CMK (cell line): ENCODE data around the gene PEX13.
"Not testable (repeated sequence)": the region's sequence is repeated elsewhere in the genome, so short reads cannot be mapped to it uniquely, and the experiment has no call there.

Experiments used
- DNase-seq: peaks from one replicate; pipeline ENCODE4 v3.0.0-alpha.2; 2010; ENCODE audit warnings: low read depth

Gene PEX13

GRCh38 chr2:61017556-61018317 lies at the start of gene PEX13, which contains the start of gene PUS10:
Gene PEX13, plus strand, starts transcription at chr2:61017720. Its CDS starts 40 bp downstream, at chr2:61017760.
Gene PUS10, minus strand, starts transcription at chr2:61018255. Its CDS starts 6,365 bp downstream, at chr2:61011890.
- DNase-seq, result peak; percentile 37

GRCh38 chr2:60972889-60973656 lies 44.4 kb upstream of the PEX13 start:
- no peak for DNase-seq

DNA sequence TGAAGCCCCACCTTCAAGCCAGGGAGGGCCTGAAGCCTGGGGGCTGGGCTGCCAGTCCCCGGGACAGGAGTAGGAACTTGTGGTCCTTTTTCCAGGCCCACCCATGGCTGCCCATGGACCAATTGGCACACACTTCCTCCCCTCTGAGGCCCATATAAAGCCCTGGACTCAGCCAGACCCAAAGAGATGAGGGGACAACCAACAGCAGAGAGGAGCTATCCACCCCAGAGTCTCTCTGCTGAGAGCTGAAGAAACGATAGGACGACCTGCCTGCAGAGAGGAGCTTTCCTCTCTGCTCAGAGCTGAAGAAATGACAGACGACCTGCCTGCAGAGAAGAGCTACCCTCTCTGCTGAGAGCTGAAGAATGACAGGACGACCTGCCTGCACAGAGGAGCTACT lies 43.8 kb upstream of the PEX13 start:
- DNase-seq, result no peak

DNA sequence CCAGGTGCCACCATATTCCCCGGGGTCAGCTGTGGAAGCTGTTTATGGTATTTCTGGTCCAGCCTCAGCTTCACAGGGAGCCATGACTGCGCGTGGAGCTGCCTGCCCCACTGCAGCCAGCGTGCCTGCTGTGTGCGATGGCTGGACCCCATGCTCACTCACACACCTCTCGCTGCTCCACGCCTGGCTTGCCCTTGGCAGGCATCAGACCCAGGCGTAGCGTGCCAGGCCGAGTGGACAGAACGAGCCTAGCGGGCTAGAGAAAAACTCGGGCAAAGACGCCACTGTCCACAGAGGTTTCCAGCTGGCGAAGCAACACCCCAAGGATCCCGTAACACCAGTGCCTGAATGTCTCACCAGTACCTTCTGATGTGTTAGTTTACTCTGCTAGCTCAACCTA lies 42.9 kb upstream of the PEX13 start:
- DNase-seq, result no peak

GRCh38 chr2:60976256-60976850 lies 41.2 kb upstream of the PEX13 start:
- DNase-seq, result no peak

DNA sequence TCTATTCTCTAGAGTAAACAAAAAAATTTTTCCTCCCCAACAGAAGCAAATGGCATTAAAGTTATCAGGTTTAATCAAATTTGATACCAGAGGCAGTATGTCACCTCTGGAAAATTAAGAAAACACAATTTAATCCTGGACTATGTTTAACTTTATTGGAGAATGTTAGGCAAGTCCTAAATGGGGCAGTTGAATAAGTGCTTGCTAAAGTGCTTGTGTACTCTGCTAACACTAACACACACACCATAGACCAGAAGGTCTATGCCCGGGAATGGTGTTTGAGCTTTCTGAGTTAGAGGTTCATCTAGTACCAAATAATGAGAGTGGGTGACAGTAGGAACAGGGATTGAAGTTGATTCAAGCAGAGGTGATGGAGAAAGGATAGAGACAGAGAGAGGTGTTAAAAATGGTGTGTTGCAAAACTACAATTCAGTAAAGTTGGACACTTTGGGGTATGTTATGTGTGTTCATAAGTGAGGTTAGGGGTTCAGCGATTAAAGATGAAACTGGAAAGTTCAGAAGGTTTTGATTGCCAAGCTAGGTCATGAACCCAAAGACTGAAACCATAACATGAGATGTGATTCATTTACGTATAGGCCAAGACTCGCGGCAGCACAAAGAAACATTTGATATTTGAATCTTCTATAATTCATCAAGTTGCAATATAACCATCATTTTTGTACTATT lies 40.5 kb upstream of the PEX13 start:
- no peak for DNase-seq

- no peak for DNase-seq
Measured at GRCh38 chr2:60977562-60977895, 40.0 kb upstream of the PEX13 start.

DNA sequence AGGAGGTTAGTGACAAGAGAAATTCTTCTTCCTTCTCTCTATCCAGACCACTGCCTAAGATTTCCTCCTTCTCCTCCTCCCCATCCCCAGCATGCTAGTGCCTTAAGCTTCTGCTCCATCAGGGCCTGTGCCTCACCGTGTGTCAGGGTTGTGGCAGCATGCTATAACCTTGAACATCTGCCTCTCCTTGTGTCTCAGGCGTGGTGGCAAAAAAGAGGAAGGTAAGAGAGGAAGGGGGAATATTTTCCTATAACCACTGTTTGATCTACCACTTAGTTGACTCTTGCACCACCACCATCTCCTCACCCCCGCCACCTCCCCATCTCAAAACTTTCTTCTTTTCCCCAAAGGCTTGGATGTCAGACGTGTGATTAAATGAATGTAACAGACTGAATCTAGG lies 38.3 kb upstream of the PEX13 start:
- no peak for DNase-seq

- no peak for DNase-seq
Measured at GRCh38 chr2:60980071-60980815, 37.3 kb upstream of the PEX13 start.

GRCh38 chr2:60982066-60982465 lies 35.5 kb upstream of the PEX13 start:
- DNase-seq, result not testable (repeated sequence)

DNA sequence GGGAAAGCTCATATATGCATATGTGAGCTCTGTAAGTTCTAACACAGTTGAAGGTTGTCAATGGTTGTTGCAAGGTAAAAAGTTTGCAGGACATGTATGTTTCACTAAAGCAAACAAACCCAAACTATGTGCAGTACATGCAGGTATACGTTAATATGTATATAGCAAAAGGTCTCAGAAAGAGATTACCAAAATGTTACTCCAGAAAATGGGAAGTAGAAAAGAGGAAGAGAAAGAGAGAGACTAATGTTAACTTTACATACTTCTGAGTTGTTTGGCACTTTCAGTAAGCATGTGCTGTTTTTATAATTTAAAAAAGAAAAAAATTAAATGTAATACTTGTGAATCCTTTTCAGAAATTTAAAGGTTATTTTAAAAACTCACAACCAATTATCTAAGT lies 32.8 kb upstream of the PEX13 start:
- no peak for DNase-seq

GRCh38 chr2:60987041-60987440 lies 30.5 kb upstream of the PEX13 start:
- no peak for DNase-seq

GRCh38 chr2:60987656-60988055 lies 29.9 kb upstream of the PEX13 start:
- not testable (repeated sequence) for DNase-seq

- no peak for DNase-seq
Measured at GRCh38 chr2:60989259-60989658, 28.3 kb upstream of the PEX13 start.

GRCh38 chr2:60991644-60992043 lies 25.9 kb upstream of the PEX13 start:
- no peak for DNase-seq

DNA sequence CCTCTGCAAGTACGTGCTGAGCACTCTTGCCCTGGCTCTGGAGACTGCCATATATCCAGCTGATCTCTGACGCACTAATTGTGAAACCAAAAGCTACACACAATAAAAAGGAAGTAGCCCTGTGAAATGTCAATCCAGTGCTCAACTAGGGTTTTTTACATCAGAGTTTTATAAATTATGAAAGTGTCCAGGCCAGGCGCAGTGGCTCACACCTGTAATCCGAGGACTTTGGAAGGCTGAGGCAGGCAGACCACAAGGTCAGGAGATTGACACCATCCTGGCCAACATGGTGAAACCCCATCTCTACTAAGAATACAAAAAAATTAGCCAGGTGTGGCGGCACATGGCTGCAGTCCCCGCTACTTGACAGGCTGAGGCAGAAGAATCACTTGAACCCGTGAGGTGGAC lies 24.5 kb upstream of the PEX13 start:
- no peak for DNase-seq

DNA sequence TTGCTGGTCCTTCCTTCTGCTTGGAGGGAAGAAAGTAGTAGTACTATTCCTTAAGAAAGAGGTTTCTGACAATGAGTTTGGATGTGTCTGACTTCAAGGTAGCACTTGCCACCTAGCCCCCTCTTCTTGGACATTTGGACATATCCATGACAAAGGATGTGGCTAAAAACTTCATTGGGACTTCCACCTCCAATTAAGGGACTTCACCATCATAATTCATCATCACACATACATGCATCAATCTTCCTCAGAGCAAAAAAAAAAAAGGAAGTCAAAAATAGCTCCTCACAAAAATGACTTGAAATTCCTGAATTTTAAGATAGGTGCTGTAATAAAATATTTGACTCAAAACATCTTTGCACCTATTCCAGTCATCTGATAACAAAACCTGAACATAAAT lies 23.4 kb upstream of the PEX13 start:
- no peak for DNase-seq

DNA sequence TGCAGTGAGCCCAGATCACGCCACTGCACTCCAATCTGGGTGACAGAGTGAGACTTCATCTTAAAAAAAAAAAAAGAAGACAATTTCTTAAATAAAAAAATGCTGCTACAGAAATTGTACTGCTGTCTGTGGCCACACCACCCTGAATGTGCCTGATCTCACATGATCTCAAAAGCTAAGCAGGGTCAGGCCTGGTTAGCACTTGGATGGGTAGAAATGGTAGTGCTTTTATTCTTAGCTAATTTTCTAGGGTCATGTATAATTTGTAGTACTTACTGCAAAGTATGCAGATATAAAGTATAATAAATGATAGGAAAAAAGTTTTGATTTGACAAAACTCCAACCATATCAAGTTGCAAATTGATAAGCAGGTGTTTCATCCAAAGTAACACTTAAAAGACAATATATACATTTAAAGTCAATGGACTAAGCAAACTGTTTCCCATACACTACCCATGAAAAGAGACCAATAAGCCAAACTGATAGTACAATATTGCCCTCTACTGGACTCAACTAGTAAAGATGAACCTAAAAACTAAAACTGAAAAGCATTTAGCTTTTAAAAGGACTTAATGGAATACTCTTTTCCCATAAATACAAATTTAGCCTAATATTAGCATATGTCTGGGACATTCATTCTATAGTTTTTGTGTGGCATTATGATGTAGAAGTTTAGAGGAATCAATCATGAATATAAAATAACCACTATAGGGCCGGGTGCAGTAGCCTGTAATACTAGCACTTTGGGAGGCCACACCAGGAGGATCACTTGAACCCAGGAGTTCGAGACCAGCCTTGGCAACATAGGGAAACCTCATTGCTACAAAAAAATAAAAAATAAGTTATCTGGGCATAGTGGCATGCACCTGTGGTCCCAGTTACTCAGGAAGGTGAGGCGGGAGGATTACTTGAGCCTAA lies 18.6 kb upstream of the PEX13 start:
- no peak for DNase-seq

DNA sequence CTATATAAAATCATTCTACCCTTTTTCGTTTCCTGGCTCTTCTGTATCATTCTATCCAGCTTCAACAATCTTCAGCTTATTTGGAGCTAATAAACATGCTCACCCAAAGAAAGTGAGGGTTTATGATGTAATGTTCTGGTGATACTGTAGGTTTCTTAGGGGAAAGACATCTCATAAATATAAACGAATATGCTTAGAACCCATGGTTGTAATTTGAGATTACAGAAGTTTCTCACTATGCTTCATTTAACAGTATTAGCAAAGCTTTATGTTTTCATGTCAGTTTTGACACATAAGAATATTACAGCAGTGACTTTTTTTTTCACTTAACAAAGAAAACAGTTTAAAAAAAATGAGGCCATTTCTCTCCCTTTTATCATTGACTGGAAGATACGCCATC lies 11.8 kb upstream of the PEX13 start:
- DNase-seq, result no peak

- DNase-seq, result no peak
Measured at GRCh38 chr2:61006486-61007105, 10.9 kb upstream of the PEX13 start.
